Measurements from ENCODE around the gene CTBS. TPM values are rescaled to one million over a fixed set of nuclear protein-coding genes. Genes with fewer than 3 reads are reported as not detected.

CTBS gene
- total and polyA plus RNA-seq, 2 experiments from 2014 or later, result 4.3 to 5.1 TPM

GRCh38 chr1:84603941-84604830, 29.9 kb upstream of the CTBS start:
- Histone ChIP-seq H3K36me3 (ENCODE audit: insufficient read depth) (peaks cover 3% of the 10 kb centered on the region; the same call in 1 of the 2 replicates), H3K79me2 (replicated peaks; ENCODE audit: insufficient read depth) (no peaks in the 10 kb centered on the region), H3K9me2 (ENCODE audit: insufficient read depth) (no peaks in the 10 kb centered on the region), H3K27ac (ENCODE audit: low read depth) (no peak overlapping the region), H3K4me1 (ENCODE audit: insufficient read depth) (no peaks in the 10 kb centered on the region), H3K27me3 (ENCODE audit: insufficient read depth) (no peaks in the 10 kb centered on the region), H3K4me2 (no peak overlapping the region), H4K20me1 (replicated peaks; ENCODE audit: insufficient read depth) (no peaks in the 10 kb centered on the region), H3K4me3 (no peak overlapping the region), H2AFZ (peak overlapping the region; percentile 79; the same call in 1 of the 2 replicates), H3F3A (replicated peaks; ENCODE audit: low read depth) (no peaks in the 10 kb centered on the region)
- Mint-ChIP-seq H3K4me3 (no peak overlapping the region), H3K27ac (no peak overlapping the region), H3K9me3 (peaks cover 42% of the 10 kb centered on the region), H3K27me3 (ENCODE audit: insufficient read depth, low read depth, poor library complexity) (peaks cover 3% of the 10 kb centered on the region), H3K4me1 (no peaks in the 10 kb centered on the region), H3K36me3 (ENCODE audit: low read depth) (peaks cover 30% of the 10 kb centered on the region)
- no peak for TF ChIP-seq ZNF331 (CRISPR knock-in tag; IDR thresholded peaks at IDR 0.05; ENCODE audit: low read depth)
- TF ChIP-seq NANOG (IDR thresholded peaks at IDR 0.05; ENCODE audit: borderline replicate concordance), result no peak
- peak; percentile 81 to 97 for TF ChIP-seq CTCF (conservative IDR thresholded peaks at IDR 0.05; ENCODE audit: low read depth in 2 of 2)
- no peak for TF ChIP-seq ETS1 (IDR thresholded peaks at IDR 0.05)
- TF ChIP-seq EZH2phosphoT487 (IDR thresholded peaks at IDR 0.05; ENCODE audit: unreplicated experiment), result no peak
- TF ChIP-seq JUNB (IDR thresholded peaks at IDR 0.05; ENCODE audit: unreplicated experiment), result no peak
- ATAC-seq (peak; percentile 88), DNase-seq (ENCODE audit: low spot score) (peak; percentile 89)

DNA sequence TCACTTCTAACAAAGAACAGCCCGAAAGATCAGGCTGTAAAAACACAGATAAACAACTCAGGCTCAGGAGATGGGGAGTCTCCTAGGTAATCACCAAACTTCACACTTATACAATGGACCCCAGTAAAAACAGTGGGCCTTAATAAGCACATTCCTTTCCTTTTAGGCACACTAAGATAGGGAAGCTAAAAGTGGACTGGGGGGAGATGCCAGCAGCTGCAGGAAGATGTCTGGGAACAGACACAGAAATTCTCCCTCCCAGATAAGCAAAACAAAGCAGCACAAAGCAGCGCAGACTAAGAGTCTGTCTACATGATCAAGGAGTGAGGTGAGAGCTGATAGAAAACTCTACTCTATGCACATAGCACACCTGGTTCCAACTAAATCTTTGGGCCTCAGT, 29.0 kb upstream of the CTBS start:
- Mint-ChIP-seq H3K27ac (no peak overlapping the region), H3K4me3 (no peak overlapping the region), H3K9me3 (peaks cover 42% of the 10 kb centered on the region), H3K36me3 (ENCODE audit: low read depth) (peaks cover 30% of the 10 kb centered on the region), H3K4me1 (no peaks in the 10 kb centered on the region; the same call in 2 of the 3 replicates), H3K27me3 (ENCODE audit: insufficient read depth, low read depth, poor library complexity) (peaks cover 3% of the 10 kb centered on the region)
- no peaks in the 10 kb centered on the region for H3K27me3 ChIP-seq (ENCODE audit: insufficient read depth)
- no peak overlapping the region for H3K27ac ChIP-seq (ENCODE audit: low read depth)
- H4K20me1 ChIP-seq (replicated peaks; ENCODE audit: insufficient read depth), result no peaks in the 10 kb centered on the region
- no peak overlapping the region for H2AFZ ChIP-seq
- ATAC-seq (no peak), DNase-seq (ENCODE audit: low spot score) (no peak)
- no peaks in the 10 kb centered on the region; the same call in 1 of the 2 replicates for H3K4me1 ChIP-seq (ENCODE audit: insufficient read depth)
- H3K4me2 ChIP-seq, result no peak overlapping the region
- H3K79me2 ChIP-seq (replicated peaks; ENCODE audit: insufficient read depth), result no peaks in the 10 kb centered on the region
- no peak overlapping the region for H3K4me3 ChIP-seq
- H3K9me2 ChIP-seq (ENCODE audit: insufficient read depth), result no peaks in the 10 kb centered on the region
- H3F3A ChIP-seq (replicated peaks; ENCODE audit: low read depth), result no peaks in the 10 kb centered on the region
- peaks cover 3% of the 10 kb centered on the region; the same call in 1 of the 2 replicates for H3K36me3 ChIP-seq (ENCODE audit: insufficient read depth)
- TF ChIP-seq, protein P1, sequence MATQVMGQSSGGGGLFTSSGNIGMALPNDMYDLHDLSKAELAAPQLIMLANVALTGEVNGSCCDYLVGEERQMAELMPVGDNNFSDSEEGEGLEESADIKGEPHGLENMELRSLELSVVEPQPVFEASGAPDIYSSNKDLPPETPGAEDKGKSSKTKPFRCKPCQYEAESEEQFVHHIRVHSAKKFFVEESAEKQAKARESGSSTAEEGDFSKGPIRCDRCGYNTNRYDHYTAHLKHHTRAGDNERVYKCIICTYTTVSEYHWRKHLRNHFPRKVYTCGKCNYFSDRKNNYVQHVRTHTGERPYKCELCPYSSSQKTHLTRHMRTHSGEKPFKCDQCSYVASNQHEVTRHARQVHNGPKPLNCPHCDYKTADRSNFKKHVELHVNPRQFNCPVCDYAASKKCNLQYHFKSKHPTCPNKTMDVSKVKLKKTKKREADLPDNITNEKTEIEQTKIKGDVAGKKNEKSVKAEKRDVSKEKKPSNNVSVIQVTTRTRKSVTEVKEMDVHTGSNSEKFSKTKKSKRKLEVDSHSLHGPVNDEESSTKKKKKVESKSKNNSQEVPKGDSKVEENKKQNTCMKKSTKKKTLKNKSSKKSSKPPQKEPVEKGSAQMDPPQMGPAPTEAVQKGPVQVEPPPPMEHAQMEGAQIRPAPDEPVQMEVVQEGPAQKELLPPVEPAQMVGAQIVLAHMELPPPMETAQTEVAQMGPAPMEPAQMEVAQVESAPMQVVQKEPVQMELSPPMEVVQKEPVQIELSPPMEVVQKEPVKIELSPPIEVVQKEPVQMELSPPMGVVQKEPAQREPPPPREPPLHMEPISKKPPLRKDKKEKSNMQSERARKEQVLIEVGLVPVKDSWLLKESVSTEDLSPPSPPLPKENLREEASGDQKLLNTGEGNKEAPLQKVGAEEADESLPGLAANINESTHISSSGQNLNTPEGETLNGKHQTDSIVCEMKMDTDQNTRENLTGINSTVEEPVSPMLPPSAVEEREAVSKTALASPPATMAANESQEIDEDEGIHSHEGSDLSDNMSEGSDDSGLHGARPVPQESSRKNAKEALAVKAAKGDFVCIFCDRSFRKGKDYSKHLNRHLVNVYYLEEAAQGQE (IDR thresholded peaks at IDR 0.05; ENCODE audit: unreplicated experiment), result no peak
- no peak for TF ChIP-seq EZH2 (IDR thresholded peaks at IDR 0.05; ENCODE audit: low read depth, unreplicated experiment)

Data from GM23338 (cell line).